ENCODE data around the gene TMIE. TPM values are rescaled to one million over a fixed set of nuclear protein-coding genes. Genes with fewer than 3 reads are reported as not detected.

TMIE gene
- total and polyA plus RNA-seq, 10 of the 15 experiments (the other 5 are each of a cell fraction or from before 2014, with no cell fraction given), result not detected

- TF ChIP-seq BMI1 (IDR thresholded peaks at IDR 0.05; ENCODE audit: borderline replicate concordance), result no peak
- no peak for TF ChIP-seq PBX3 (IDR thresholded peaks at IDR 0.05; ENCODE audit: insufficient replicate concordance, low read depth, low read length)
- no peak for TF ChIP-seq CEBPZ (IDR thresholded peaks at IDR 0.05; ENCODE audit: low read depth, low read length)
- no peak for TF ChIP-seq ZZZ3 (IDR thresholded peaks at IDR 0.05; ENCODE audit: control insufficient read depth, insufficient read length, low read depth)
- no peak for TF ChIP-seq KDM1A (IDR thresholded peaks at IDR 0.05; ENCODE audit: borderline replicate concordance)
Measured at GRCh38 chr3:46656778-46657556, 44.2 kb upstream of the TMIE start (continued).

- FAIRE-seq, result no peak
- CTCF ChIA-PET, result interaction anchor here (1.0 kb wide), 1 partner anchor 15 kb away, joined by 3 read pairs; no protein-coding TSS in a partner anchor
- TF ChIP-seq, protein P1, sequence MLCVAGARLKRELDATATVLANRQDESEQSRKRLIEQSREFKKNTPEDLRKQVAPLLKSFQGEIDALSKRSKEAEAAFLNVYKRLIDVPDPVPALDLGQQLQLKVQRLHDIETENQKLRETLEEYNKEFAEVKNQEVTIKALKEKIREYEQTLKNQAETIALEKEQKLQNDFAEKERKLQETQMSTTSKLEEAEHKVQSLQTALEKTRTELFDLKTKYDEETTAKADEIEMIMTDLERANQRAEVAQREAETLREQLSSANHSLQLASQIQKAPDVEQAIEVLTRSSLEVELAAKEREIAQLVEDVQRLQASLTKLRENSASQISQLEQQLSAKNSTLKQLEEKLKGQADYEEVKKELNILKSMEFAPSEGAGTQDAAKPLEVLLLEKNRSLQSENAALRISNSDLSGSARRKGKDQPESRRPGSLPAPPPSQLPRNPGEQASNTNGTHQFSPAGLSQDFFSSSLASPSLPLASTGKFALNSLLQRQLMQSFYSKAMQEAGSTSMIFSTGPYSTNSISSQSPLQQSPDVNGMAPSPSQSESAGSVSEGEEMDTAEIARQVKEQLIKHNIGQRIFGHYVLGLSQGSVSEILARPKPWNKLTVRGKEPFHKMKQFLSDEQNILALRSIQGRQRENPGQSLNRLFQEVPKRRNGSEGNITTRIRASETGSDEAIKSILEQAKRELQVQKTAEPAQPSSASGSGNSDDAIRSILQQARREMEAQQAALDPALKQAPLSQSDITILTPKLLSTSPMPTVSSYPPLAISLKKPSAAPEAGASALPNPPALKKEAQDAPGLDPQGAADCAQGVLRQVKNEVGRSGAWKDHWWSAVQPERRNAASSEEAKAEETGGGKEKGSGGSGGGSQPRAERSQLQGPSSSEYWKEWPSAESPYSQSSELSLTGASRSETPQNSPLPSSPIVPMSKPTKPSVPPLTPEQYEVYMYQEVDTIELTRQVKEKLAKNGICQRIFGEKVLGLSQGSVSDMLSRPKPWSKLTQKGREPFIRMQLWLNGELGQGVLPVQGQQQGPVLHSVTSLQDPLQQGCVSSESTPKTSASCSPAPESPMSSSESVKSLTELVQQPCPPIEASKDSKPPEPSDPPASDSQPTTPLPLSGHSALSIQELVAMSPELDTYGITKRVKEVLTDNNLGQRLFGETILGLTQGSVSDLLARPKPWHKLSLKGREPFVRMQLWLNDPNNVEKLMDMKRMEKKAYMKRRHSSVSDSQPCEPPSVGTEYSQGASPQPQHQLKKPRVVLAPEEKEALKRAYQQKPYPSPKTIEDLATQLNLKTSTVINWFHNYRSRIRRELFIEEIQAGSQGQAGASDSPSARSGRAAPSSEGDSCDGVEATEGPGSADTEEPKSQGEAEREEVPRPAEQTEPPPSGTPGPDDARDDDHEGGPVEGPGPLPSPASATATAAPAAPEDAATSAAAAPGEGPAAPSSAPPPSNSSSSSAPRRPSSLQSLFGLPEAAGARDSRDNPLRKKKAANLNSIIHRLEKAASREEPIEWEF (IDR thresholded peaks at IDR 0.05; ENCODE audit: insufficient replicate concordance, low read depth, low read length), result no peak
- TF ChIP-seq, protein P2, sequence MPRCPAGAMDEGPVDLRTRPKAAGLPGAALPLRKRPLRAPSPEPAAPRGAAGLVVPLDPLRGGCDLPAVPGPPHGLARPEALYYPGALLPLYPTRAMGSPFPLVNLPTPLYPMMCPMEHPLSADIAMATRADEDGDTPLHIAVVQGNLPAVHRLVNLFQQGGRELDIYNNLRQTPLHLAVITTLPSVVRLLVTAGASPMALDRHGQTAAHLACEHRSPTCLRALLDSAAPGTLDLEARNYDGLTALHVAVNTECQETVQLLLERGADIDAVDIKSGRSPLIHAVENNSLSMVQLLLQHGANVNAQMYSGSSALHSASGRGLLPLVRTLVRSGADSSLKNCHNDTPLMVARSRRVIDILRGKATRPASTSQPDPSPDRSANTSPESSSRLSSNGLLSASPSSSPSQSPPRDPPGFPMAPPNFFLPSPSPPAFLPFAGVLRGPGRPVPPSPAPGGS (IDR thresholded peaks at IDR 0.05; ENCODE audit: borderline replicate concordance, insufficient read depth, low read depth, low read length, poor library complexity, severe bottlenecking), result no peak
- TF ChIP-seq MYC (IDR thresholded peaks at IDR 0.05; ENCODE audit: insufficient read depth, insufficient read length, insufficient replicate concordance, low read length, severe bottlenecking) (no peak), NR2F1 (conservative IDR thresholded peaks at IDR 0.05) (no peak)
Measured at GRCh38 chr3:46659285-46659684, 41.9 kb upstream of the TMIE start.

More at GRCh38 chr3:46659285-46659684, 41.9 kb upstream of the TMIE start:
- ChIA-PET SMC1A (ENCODE audit: uncharacterized antibody, unreplicated experiment) (no interaction called here), POLR2A (no interaction called here), RAD21 (ENCODE audit: unreplicated experiment) (no interaction called here)
- Histone ChIP-seq H3K4me1 (ENCODE audit: control insufficient read depth, insufficient read depth, low read length) (no peaks in the 10 kb centered on the region), H3K4me3 (no peak overlapping the region), H4K20me1 (ENCODE audit: control insufficient read depth, insufficient read depth) (no peaks in the 10 kb centered on the region; the same call in 1 of the 2 replicates), H2AFZ (ENCODE audit: control insufficient read depth, low read depth, low read length) (no peak overlapping the region), H3K9ac (ENCODE audit: control insufficient read depth, insufficient read depth, low read length) (no peak overlapping the region), H3K27ac (ENCODE audit: control insufficient read depth, insufficient read depth) (no peak overlapping the region), H3K27me3 (replicated peaks in 1 of 2; ENCODE audit: control insufficient read depth in 2 of 2, insufficient read depth in 2 of 2, low read length in 1 of 2) (peaks cover 2 to 5% of the 10 kb centered on the region in 2 experiments; a peak in 3 of 4 replicates), H3K79me2 (ENCODE audit: control insufficient read depth, insufficient read depth, low read length) (no peaks in the 10 kb centered on the region), H3K4me2 (ENCODE audit: control insufficient read depth, insufficient read depth) (no peak overlapping the region), H3K36me3 (ENCODE audit: control insufficient read depth in 2 of 2, insufficient read depth in 2 of 2, low read length in 1 of 2) (no peaks in the 10 kb centered on the region), H3K9me3 (replicated peaks; ENCODE audit: control insufficient read depth, insufficient read depth, low read length) (no peaks in the 10 kb centered on the region)
- WGBS (ENCODE audit: insufficient coverage, insufficient replicate concordance, low lambda C conversion rate, missing lambda C conversion rate), result 68% methylated on average over 8 of the region's 8 CpGs
- no TSS peak for BruUV-seq (replicated peaks)
- in situ Hi-C loops (cut with MboI), result no loop called here
- intact Hi-C loops (cut with micrococcal nuclease; ENCODE audit: unreplicated experiment), result no loop called here
- no peak for DNase-seq (ENCODE audit: low read depth, low spot score)
- no peak for ATAC-seq

All from GM12878 (cell line).